WTC11 (cell line): ENCODE measurements around the gene METRN.

ENCODE experiments used
- ATF1 ChIP-seq: sonication (generic); formaldehyde crosslinking; IDR thresholded peaks from 2 replicates; pipeline ENCODE4 v1.8.1; 2023; ENCODE audit warnings: mild to moderate bottlenecking, moderate library complexity, missing genetic modification reagents
- ATF2 ChIP-seq: sonication (generic); formaldehyde crosslinking; IDR thresholded peaks from 2 replicates; pipeline ENCODE4 v1.8.1; 2022; ENCODE audit warnings: low read depth, missing genetic modification reagents, borderline replicate concordance
- CTCF ChIP-seq: fragments of 200-600 bp; IDR thresholded peaks from 2 replicates; pipeline ENCODE4 v1.8.0; 2022; ENCODE audit warnings: antibody characterized with exemption
- ELF4 ChIP-seq: sonication (generic); formaldehyde crosslinking; IDR thresholded peaks from 2 replicates; pipeline ENCODE4 v1.8.1; 2022; ENCODE audit warnings: low read depth, mild to moderate bottlenecking, moderate library complexity, missing genetic modification reagents
- FOXK1 ChIP-seq: sonication (generic); formaldehyde crosslinking; IDR thresholded peaks from 2 replicates; pipeline ENCODE4 v1.8.0; 2022; ENCODE audit warnings: mild to moderate bottlenecking, moderate library complexity, missing genetic modification reagents
- MAX ChIP-seq: sonication (generic); formaldehyde crosslinking; IDR thresholded peaks from 2 replicates; pipeline ENCODE4 v1.8.0; 2022; ENCODE audit warnings: mild to moderate bottlenecking, missing genetic modification reagents
- MLX ChIP-seq: sonication (generic); formaldehyde crosslinking; IDR thresholded peaks from 2 replicates; pipeline ENCODE4 v1.8.1; 2023; ENCODE audit warnings: mild to moderate bottlenecking, missing genetic modification reagents, moderate library complexity
- SMAD3 ChIP-seq: sonication (generic); formaldehyde crosslinking; IDR thresholded peaks from 2 replicates; pipeline ENCODE4 v1.8.0; 2022; ENCODE audit warnings: missing genetic modification reagents, mild to moderate bottlenecking, borderline replicate concordance
- ZNF263 ChIP-seq: sonication (generic); formaldehyde crosslinking; IDR thresholded peaks from 2 replicates; pipeline ENCODE4 v1.8.1; 2022; ENCODE audit warnings: low read depth, mild to moderate bottlenecking, moderate library complexity, missing genetic modification reagents

- TF ChIP-seq ATF2 (peak; percentile 60; the same call in 1 of the 2 replicates), ATF1 (CRISPR knock-in tag) (no peak), MAX (CRISPR knock-in tag) (peak; percentile 92), CTCF (peak; percentile 79), ZNF263 (CRISPR knock-in tag) (no peak), FOXK1 (CRISPR knock-in tag) (peak; percentile 92), MLX (CRISPR knock-in tag) (no peak), ELF4 (CRISPR knock-in tag) (no peak), SMAD3 (CRISPR knock-in tag) (peak; percentile 22; the same call in 1 of the 2 replicates)
Measured at GRCh38 chr16:740764-741505, 26.0 kb downstream of the METRN start, which contains the start of gene CIAO3.
